ENCODE measurements around the gene TMOD1. TPM values are rescaled to one million over a fixed set of nuclear protein-coding genes. Genes with fewer than 3 reads are reported as not detected.

The TMOD1 gene
- total RNA-seq, 1 donor from 2014 or later = 0.23 TPM

DNA sequence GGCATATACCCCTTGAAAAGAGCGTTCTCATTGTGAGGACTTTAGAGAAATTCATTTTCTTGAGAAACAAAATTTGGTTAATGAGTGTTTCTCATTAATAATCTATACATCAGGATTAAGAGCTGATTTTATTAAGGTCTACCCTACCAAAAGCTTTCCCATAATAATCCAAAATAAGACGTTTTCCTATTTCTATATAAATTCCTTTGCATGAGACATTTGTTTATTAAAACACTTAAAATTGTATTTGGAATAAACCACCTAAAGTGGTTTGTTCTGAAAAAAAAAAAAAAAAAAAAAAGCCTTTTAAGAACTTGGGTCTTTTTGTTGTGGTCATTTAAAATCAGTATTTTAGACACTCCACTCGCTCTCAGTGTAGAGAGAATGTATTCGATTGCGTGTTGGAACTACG is 695 bp upstream of the TMOD1 start:
- Mint-ChIP-seq H3K4me3 (peak overlapping the region; percentile 65), H3K27ac (ENCODE audit: unreplicated experiment) (no peak overlapping the region), H3K4me1 (peaks cover 11% of the 10 kb centered on the region), H3K9me3 (no peaks in the 10 kb centered on the region), H3K36me3 (ENCODE audit: low read depth) (peaks cover 13% of the 10 kb centered on the region), H3K27me3 (ENCODE audit: low read depth) (peaks cover 43% of the 10 kb centered on the region)
- TF ChIP-seq, protein P1, sequence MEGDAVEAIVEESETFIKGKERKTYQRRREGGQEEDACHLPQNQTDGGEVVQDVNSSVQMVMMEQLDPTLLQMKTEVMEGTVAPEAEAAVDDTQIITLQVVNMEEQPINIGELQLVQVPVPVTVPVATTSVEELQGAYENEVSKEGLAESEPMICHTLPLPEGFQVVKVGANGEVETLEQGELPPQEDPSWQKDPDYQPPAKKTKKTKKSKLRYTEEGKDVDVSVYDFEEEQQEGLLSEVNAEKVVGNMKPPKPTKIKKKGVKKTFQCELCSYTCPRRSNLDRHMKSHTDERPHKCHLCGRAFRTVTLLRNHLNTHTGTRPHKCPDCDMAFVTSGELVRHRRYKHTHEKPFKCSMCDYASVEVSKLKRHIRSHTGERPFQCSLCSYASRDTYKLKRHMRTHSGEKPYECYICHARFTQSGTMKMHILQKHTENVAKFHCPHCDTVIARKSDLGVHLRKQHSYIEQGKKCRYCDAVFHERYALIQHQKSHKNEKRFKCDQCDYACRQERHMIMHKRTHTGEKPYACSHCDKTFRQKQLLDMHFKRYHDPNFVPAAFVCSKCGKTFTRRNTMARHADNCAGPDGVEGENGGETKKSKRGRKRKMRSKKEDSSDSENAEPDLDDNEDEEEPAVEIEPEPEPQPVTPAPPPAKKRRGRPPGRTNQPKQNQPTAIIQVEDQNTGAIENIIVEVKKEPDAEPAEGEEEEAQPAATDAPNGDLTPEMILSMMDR (conservative IDR thresholded peaks at IDR 0.05) = no peak
- DNase-seq (ENCODE audit: low read depth, low spot score) = no peak

- peaks cover 11% of the 10 kb centered on the region for H3K4me1 Mint-ChIP-seq
- TF ChIP-seq, protein P1 (conservative IDR thresholded peaks at IDR 0.05) = no peak
- no peak for DNase-seq (ENCODE audit: low read depth, low spot score)
- H3K27ac Mint-ChIP-seq (ENCODE audit: unreplicated experiment) = no peak overlapping the region
- no peaks in the 10 kb centered on the region for H3K9me3 Mint-ChIP-seq
- H3K27me3 Mint-ChIP-seq (ENCODE audit: low read depth) = peaks cover 33% of the 10 kb centered on the region
- H3K36me3 Mint-ChIP-seq (ENCODE audit: low read depth) = peaks cover 8% of the 10 kb centered on the region
- no peak overlapping the region for H3K4me3 Mint-ChIP-seq
These were observed 431 bp downstream of the TMOD1 start for GRCh38 chr9:97501972-97502221.

GRCh38 chr9:97502222-97502983 is 937 bp downstream of the TMOD1 start:
- H3K4me3 Mint-ChIP-seq = peak overlapping the region; percentile 67
- no peaks in the 10 kb centered on the region for H3K9me3 Mint-ChIP-seq
- H3K27ac Mint-ChIP-seq (ENCODE audit: unreplicated experiment) = no peak overlapping the region
- no peak for DNase-seq (ENCODE audit: low read depth, low spot score)
- peaks cover 29% of the 10 kb centered on the region for H3K27me3 Mint-ChIP-seq (ENCODE audit: low read depth)
- peaks cover 5% of the 10 kb centered on the region for H3K36me3 Mint-ChIP-seq (ENCODE audit: low read depth)
- TF ChIP-seq, protein P1 (conservative IDR thresholded peaks at IDR 0.05) = no peak
- H3K4me1 Mint-ChIP-seq = peaks cover 11% of the 10 kb centered on the region

DNA sequence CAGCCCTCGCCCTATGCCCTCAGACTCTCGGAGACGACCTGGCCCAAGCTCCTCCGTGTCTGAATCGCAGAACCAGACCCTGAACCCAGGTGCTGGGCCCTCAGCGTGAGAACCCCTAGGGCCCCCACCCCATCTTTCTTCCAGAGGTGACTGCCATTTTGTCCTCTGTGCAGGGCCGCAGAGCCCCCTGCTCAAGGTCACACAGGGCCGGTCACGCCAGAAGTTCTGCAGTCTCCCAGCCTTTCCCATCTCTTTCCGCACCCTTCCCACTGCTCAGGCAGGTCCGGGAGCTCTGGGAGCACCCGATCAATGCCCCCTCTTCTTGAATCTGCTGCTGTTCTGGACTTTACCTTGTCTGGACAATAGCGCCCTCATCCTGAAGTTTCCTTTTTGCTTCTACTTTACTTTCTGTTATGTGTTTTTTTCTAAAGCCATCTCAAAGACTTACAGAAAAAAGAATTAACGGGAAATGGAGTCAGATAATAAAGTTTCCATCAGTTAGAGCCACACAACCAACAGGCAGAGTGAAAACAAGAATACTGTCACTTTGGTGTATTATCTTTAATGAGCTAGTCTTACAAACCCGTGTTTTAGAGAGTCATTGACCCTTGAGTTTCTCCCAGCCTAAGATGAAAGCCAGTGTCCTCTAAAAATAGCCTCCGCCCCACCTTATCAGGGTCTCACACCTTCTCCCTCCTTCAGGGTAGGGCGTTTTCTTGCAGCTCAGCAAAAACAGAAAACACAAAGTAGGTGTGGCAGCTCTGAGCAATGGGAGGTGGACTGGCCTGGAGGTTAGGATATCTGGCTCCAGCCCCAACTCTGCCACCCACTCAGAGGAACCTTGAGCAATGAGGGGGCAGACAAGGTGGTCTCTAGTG is 1.8 kb downstream of the TMOD1 start:
- H3K27ac Mint-ChIP-seq (ENCODE audit: unreplicated experiment) = no peak overlapping the region
- H3K36me3 Mint-ChIP-seq (ENCODE audit: low read depth) = peaks cover 5% of the 10 kb centered on the region
- H3K27me3 Mint-ChIP-seq (ENCODE audit: low read depth) = peaks cover 29% of the 10 kb centered on the region
- H3K4me3 Mint-ChIP-seq = peak overlapping the region; percentile 54
- H3K9me3 Mint-ChIP-seq = no peaks in the 10 kb centered on the region
- TF ChIP-seq, protein P1 (conservative IDR thresholded peaks at IDR 0.05) = no peak
- H3K4me1 Mint-ChIP-seq = peaks cover 11% of the 10 kb centered on the region
- DNase-seq (ENCODE audit: low read depth, low spot score) = no peak

- Mint-ChIP-seq H3K36me3 (ENCODE audit: low read depth) (peaks cover 5% of the 10 kb centered on the region), H3K4me3 (peak overlapping the region; percentile 44), H3K4me1 (peaks cover 11% of the 10 kb centered on the region), H3K9me3 (no peaks in the 10 kb centered on the region), H3K27ac (ENCODE audit: unreplicated experiment) (no peak overlapping the region), H3K27me3 (ENCODE audit: low read depth) (peaks cover 31% of the 10 kb centered on the region)
- no peak for DNase-seq (ENCODE audit: low read depth, low spot score)
- TF ChIP-seq, protein P1 (conservative IDR thresholded peaks at IDR 0.05) = no peak
These were observed 2.4 kb downstream of the TMOD1 start for GRCh38 chr9:97503862-97504210.

Data from neural crest cell (in vitro differentiated cells).